Choroid plexus epithelial cell (primary cell): ENCODE results near the gene TEKT2.

Experiments used
- DNase-seq: peaks from one replicate; pipeline ENCODE4 v3.0.0-alpha.2; 2010; ENCODE audit warnings: low read depth
- H3K4me3 ChIP-seq: 2 replicates; pipeline ENCODE4 v1.5.1; 2011; ENCODE audit warnings: low read depth, mild to moderate bottlenecking, control low read depth, low read length, moderate library complexity
- TF ChIP-seq, protein P1 (sequence below): conservative IDR thresholded peaks from 2 replicates; pipeline ENCODE4 v1.5.1; 2011; ENCODE audit warnings: low read depth, mild to moderate bottlenecking, control low read depth, inconsistent platforms, low read length, moderate library complexity

TEKT2 gene

DNA sequence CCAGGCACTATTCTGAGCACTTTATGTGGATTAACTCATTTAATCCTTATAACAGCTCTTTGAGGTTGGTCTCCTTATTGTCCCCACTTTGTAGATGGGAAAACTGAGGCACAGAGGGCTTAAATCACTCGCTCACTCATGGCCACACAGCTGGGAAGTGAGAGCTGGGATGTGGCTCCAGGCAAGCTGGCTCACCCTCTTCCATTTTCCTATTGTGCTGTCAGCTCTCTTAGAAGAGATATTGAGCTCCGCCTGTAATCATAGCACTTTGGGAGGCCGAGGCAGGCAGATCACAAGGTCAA is 45.0 kb downstream of the TEKT2 start:
- H3K4me3 ChIP-seq: no peak overlapping the region
- TF ChIP-seq, protein P1, sequence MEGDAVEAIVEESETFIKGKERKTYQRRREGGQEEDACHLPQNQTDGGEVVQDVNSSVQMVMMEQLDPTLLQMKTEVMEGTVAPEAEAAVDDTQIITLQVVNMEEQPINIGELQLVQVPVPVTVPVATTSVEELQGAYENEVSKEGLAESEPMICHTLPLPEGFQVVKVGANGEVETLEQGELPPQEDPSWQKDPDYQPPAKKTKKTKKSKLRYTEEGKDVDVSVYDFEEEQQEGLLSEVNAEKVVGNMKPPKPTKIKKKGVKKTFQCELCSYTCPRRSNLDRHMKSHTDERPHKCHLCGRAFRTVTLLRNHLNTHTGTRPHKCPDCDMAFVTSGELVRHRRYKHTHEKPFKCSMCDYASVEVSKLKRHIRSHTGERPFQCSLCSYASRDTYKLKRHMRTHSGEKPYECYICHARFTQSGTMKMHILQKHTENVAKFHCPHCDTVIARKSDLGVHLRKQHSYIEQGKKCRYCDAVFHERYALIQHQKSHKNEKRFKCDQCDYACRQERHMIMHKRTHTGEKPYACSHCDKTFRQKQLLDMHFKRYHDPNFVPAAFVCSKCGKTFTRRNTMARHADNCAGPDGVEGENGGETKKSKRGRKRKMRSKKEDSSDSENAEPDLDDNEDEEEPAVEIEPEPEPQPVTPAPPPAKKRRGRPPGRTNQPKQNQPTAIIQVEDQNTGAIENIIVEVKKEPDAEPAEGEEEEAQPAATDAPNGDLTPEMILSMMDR: no peak
- no peak for DNase-seq

DNA sequence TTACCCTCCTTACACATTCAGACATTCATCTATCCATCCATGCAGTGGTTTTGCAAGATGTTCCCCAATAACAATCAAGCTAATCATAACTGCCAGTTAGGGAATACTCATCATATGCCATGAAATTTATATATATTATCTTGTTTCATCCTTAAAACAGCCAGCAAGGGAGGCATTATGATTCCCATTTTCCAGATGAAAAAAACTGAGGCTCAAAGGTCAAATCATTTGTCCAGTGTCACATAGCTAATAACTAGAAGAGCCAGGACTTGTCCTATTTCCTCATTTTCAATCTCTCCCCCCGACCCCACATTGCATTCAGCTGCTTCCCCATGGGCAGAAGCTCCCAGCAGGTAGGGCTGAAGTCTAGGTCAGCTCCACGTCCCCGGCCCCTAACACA is 48.1 kb downstream of the TEKT2 start:
- DNase-seq: no peak
- TF ChIP-seq, protein P1: no peak
- no peak overlapping the region for H3K4me3 ChIP-seq

- H3K4me3 ChIP-seq: no peak overlapping the region
- TF ChIP-seq, protein P1: no peak
- peak; percentile 67 for DNase-seq
These were observed 49.6 kb downstream of the TEKT2 start for GRCh38 chr1:36133484-36133883.

GRCh38 chr1:36134031-36134430 is 50.1 kb downstream of the TEKT2 start:
- TF ChIP-seq, protein P1: no peak
- no peak for DNase-seq

GRCh38 chr1:36134505-36135329 is 50.8 kb downstream of the TEKT2 start:
- TF ChIP-seq, protein P1: peak; percentile 89
- H3K4me3 ChIP-seq: no peak overlapping the region
- DNase-seq: peak; percentile 63

More at GRCh38 chr1:36134031-36134430, 50.1 kb downstream of the TEKT2 start:
- no peak overlapping the region for H3K4me3 ChIP-seq

DNA sequence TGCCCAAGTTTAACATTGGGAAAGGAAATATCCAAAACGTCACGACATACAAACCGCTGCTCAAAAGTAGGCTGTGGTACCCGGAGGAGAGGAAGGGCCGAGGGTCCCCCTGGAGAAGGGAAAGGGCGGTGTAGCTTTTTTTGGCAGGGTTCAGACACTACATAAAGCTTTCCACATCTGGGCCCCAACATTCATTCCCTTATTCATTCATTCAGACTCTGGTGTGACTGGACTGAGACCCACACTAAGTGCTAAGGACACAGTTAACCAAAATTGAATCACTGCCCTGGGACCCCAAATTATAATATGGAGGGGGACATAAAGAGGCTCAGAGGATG is 51.4 kb downstream of the TEKT2 start:
- no peak for DNase-seq
- TF ChIP-seq, protein P1: no peak
- no peak overlapping the region for H3K4me3 ChIP-seq

DNA sequence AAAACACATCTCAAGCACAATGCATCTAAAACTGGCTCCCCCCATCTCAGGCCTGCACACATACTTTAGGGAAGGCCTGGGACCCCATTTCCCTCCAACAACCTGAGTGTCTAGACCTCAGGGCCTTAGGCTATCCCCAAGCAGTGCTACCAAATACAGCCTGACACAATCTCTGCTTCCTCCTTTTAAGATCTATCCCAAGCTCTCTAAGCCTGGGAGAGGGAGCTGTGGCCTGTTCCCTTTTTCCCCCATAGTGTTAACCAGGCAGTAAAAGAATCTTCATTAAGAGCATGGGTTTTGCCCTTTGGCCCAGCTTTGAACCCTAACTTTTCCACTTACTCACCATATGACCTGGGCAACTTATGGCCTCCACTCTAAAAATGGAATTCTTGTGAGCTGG is 51.9 kb downstream of the TEKT2 start:
- TF ChIP-seq, protein P1: no peak
- no peak for DNase-seq
- H3K4me3 ChIP-seq: no peak overlapping the region
